Gastroesophageal sphincter (tissue), 4 donors: ENCODE results near the gene CIPC. TPM values are rescaled to one million over a fixed set of nuclear protein-coding genes. Genes with fewer than 3 reads are reported as not detected.

Experiments
- ATAC-seq: fragments of 150-250 bp; one replicate; pipeline ENCODE4 v1.9.1; 2016; ENCODE audit warnings: mild to moderate bottlenecking, moderate library complexity
- H3K27ac ChIP-seq, 4 donors: fragments of 200-600 bp; sonication (generic) in 3 of 4; 1 replicate in 3 of 4; 2 replicates in 1 of 4; pipeline ENCODE4 v1.5.1; 2016 to 2019
- H3K27me3 ChIP-seq: fragments of 200-600 bp; sonication (generic); one replicate; pipeline ENCODE4 v1.5.1; 2019
- H3K36me3 ChIP-seq, 2 donors: fragments of 200-600 bp; sonication (generic); one replicate each; pipeline ENCODE4 v1.5.1; 2019; ENCODE audit warnings: control low read depth in 1 of 2
- H3K4me1 ChIP-seq, 3 donors: fragments of 200-600 bp; sonication (generic); 1 replicate in 2 of 3; 2 replicates in 1 of 3; pipeline ENCODE4 v1.5.1; 2016 to 2019; ENCODE audit warnings: control low read depth in 2 of 3
- H3K4me3 ChIP-seq, 2 donors: fragments of 200-600 bp; sonication (generic); one replicate each; pipeline ENCODE4 v1.5.1; 2019; ENCODE audit warnings: mild to moderate bottlenecking in 1 of 2, moderate library complexity in 1 of 2
- H3K9me3 ChIP-seq, 3 donors: fragments of 200-600 bp; sonication (generic); one replicate each; pipeline ENCODE4 v1.5.1; 2017 to 2019; ENCODE audit warnings: control low read depth in 2 of 3
- CTCF ChIP-seq, 4 experiments: fragments of 200-600 bp in 2 of 4; fragments of 450-650 bp in 2 of 4; sonication (generic) in 1 of 4; IDR thresholded peaks; one replicate each; pipeline ENCODE4 v1.5.1; 2017 to 2019; ENCODE audit warnings: antibody characterized with exemption in 4 of 4, mild to moderate bottlenecking in 2 of 4, moderate library complexity in 2 of 4
- EP300 ChIP-seq: sonication (generic); formaldehyde crosslinking; IDR thresholded peaks from one replicate; pipeline ENCODE4 v1.6.1; 2017; ENCODE audit warnings: antibody characterized with exemption, mild to moderate bottlenecking
- POLR2A ChIP-seq, 2 donors: fragments of 450-650 bp; IDR thresholded peaks; one replicate each; pipeline ENCODE4 v1.6.1; 2017; ENCODE audit warnings: antibody characterized with exemption in 2 of 2, mild to moderate bottlenecking in 2 of 2, moderate library complexity in 1 of 2
- POLR2AphosphoS5 ChIP-seq: sonication (generic); formaldehyde crosslinking; IDR thresholded peaks from one replicate; pipeline ENCODE4 v1.6.1; 2017; ENCODE audit warnings: antibody characterized with exemption
- WGBS, 2 donors: methylation state at CpG; one replicate each; pipeline ENCODE4 v1.1.5; 2018; ENCODE audit warnings: low coverage in 1 of 2; 5-methylcytosine and 5-hydroxymethylcytosine counted together
- total RNA-seq, 4 donors: library from RNA; depleted of rRNA; stranded (reverse); fragments of >200 nt; gene quantifications; one replicate each; pipeline ENCODE4 v1.1.0, GENCODE V29; 2016

CIPC gene
- 10 to 100 TPM; 49.0 to 74.1 (median 60.4) TPM for total RNA-seq

GRCh38 chr14:77097700-77098528, at the start of gene CIPC:
TSS of gene CIPC (plus strand) at chr14:77098258. CDS start at chr14:77105709, 7,451 bp downstream.
- Histone ChIP-seq H3K9me3 (no peaks in the 10 kb centered on the region), H3K27ac (peak within 1 kb of the TSS; percentile 86 to 99 (median 98)), H3K4me3 (peak within 1 kb of the TSS; percentile 68 to 82), H3K4me1 (peaks cover 0 to 56% (median 22%) of the 10 kb centered on the region in 3 donors), H3K27me3 (no peaks in the 10 kb centered on the region), H3K36me3 (no peaks in the 10 kb centered on the region)
- TF ChIP-seq POLR2A (IDR thresholded peaks at IDR 0.05) = peak; percentile 81 to 83
- TF ChIP-seq CTCF (IDR thresholded peaks at IDR 0.05) = peak in 3 of 4 experiments; percentile 20 to 32 (median 21)
- TF ChIP-seq EP300 = no peak
- peak; percentile 67 for TF ChIP-seq POLR2AphosphoS5
- ATAC-seq = peak; percentile 97
- WGBS, 2 donors = 0 to 1% methylated on average over 17 to 23 of the region's 87 CpGs

GRCh38 chr14:77051116-77051515, 46.9 kb upstream of the CIPC start:
- no peaks in the 10 kb centered on the region for H3K27me3 ChIP-seq
- peaks cover 0 to 44% (median 12%) of the 10 kb centered on the region in 3 donors for H3K4me1 ChIP-seq
- WGBS, 2 donors = 65% methylated on average over 2 of the region's 11 CpGs; no CpG with 5 or more reads in 1 of the 2 donors
- ATAC-seq = peak; percentile 55
- peaks cover 0 to 9% (median 0%) of the 10 kb centered on the region in 3 donors for H3K9me3 ChIP-seq
- TF ChIP-seq POLR2A (IDR thresholded peaks at IDR 0.05) (no peak), POLR2AphosphoS5 (peak; percentile 67)
- peak overlapping the region in 3 of 4 donors; percentile 68 to 77 (median 75) for H3K27ac ChIP-seq
- no peaks in the 10 kb centered on the region for H3K36me3 ChIP-seq
- no peak overlapping the region for H3K4me3 ChIP-seq

GRCh38 chr14:77052281-77053044, 45.6 kb upstream of the CIPC start:
- H3K36me3 ChIP-seq = no peaks in the 10 kb centered on the region
- TF ChIP-seq POLR2AphosphoS5 (no peak), CTCF (IDR thresholded peaks at IDR 0.05) (no peak), POLR2A (IDR thresholded peaks at IDR 0.05) (no peak), EP300 (no peak)

GRCh38 chr14:77053046-77053841, 44.8 kb upstream of the CIPC start:
- peaks cover 0 to 12% (median 0%) of the 10 kb centered on the region in 3 donors for H3K9me3 ChIP-seq
- H3K27ac ChIP-seq = peak overlapping the region in 2 of 4 donors; percentile 68 to 77
- H3K27me3 ChIP-seq = no peaks in the 10 kb centered on the region
- no peak overlapping the region for H3K4me3 ChIP-seq
- no peaks in the 10 kb centered on the region for H3K36me3 ChIP-seq
- 44 to 75% methylated on average over 4 to 12 of the region's 21 CpGs for WGBS, 2 donors
- ATAC-seq = peak; percentile 66
- peak; percentile 26 for TF ChIP-seq POLR2AphosphoS5
- no peak for TF ChIP-seq POLR2A (IDR thresholded peaks at IDR 0.05)
- peak; percentile 94 to 96 (median 96) for TF ChIP-seq CTCF (IDR thresholded peaks at IDR 0.05)
- TF ChIP-seq EP300 = no peak
- peaks cover 0 to 34% (median 5%) of the 10 kb centered on the region in 3 donors for H3K4me1 ChIP-seq

More at GRCh38 chr14:77052281-77053044, 45.6 kb upstream of the CIPC start:
- peaks cover 0 to 12% (median 0%) of the 10 kb centered on the region in 3 donors for H3K9me3 ChIP-seq
- 80% methylated on average over 1 of the region's 8 CpGs; no CpG with 5 or more reads in 1 of the 2 donors for WGBS, 2 donors
- no peaks in the 10 kb centered on the region for H3K27me3 ChIP-seq
- peak overlapping the region in 3 of 4 donors; percentile 48 to 77 (median 68) for H3K27ac ChIP-seq
- no peak overlapping the region for H3K4me3 ChIP-seq
- no peak for ATAC-seq
- peaks cover 0 to 34% (median 5%) of the 10 kb centered on the region in 3 donors for H3K4me1 ChIP-seq
